VCaP (cell line): ENCODE results near the gene AMBN.

ENCODE experiments used
- H3K27ac ChIP-seq: fragments of 450-650 bp; 2 replicates; pipeline ENCODE4 v1.5.1; 2017
- TF ChIP-seq, protein P1 (sequence below): fragments of 450-650 bp; conservative IDR thresholded peaks from 2 replicates; pipeline ENCODE4 v1.5.1; 2017; ENCODE audit warnings: mild to moderate bottlenecking, moderate library complexity

Gene AMBN, protein sequence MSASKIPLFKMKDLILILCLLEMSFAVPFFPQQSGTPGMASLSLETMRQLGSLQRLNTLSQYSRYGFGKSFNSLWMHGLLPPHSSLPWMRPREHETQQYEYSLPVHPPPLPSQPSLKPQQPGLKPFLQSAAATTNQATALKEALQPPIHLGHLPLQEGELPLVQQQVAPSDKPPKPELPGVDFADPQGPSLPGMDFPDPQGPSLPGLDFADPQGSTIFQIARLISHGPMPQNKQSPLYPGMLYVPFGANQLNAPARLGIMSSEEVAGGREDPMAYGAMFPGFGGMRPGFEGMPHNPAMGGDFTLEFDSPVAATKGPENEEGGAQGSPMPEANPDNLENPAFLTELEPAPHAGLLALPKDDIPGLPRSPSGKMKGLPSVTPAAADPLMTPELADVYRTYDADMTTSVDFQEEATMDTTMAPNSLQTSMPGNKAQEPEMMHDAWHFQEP

DNA sequence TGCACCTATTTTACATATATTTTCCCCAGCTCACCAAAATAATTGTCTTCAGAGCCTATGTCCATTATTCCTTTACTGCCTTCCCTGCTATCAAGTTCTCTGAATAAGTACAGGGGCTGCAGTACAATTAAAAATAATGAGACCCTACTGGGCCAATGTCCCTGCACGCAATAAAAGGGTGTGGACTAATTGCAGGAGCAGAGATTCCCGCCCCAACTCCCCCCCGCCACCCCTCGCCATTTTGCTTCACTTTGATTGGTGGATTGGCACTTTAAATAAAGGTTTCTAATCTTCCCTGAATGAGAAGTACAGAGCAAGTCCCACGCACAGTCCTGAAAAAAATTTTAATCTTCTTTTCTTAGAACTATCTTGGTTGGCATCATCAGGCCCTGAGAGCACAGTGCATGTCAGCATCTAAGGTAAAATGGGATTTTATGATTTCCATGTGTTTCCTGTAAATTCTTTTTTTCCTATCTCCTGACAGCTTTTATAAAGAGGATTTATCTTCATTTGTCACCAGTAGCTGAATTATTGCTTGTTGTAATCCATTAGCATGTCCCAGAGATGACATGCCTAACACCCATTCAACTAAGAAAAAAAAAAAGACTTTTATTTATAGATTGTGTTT is at the start of gene AMBN:
AMBN (plus strand) TSS at position 302 of the 628 bp plus-strand sequence; CDS start at position 405, 103 bp downstream.
- TF ChIP-seq, protein P1, sequence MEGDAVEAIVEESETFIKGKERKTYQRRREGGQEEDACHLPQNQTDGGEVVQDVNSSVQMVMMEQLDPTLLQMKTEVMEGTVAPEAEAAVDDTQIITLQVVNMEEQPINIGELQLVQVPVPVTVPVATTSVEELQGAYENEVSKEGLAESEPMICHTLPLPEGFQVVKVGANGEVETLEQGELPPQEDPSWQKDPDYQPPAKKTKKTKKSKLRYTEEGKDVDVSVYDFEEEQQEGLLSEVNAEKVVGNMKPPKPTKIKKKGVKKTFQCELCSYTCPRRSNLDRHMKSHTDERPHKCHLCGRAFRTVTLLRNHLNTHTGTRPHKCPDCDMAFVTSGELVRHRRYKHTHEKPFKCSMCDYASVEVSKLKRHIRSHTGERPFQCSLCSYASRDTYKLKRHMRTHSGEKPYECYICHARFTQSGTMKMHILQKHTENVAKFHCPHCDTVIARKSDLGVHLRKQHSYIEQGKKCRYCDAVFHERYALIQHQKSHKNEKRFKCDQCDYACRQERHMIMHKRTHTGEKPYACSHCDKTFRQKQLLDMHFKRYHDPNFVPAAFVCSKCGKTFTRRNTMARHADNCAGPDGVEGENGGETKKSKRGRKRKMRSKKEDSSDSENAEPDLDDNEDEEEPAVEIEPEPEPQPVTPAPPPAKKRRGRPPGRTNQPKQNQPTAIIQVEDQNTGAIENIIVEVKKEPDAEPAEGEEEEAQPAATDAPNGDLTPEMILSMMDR, result no peak
- H3K27ac ChIP-seq, result no peak within 1 kb of the TSS

DNA sequence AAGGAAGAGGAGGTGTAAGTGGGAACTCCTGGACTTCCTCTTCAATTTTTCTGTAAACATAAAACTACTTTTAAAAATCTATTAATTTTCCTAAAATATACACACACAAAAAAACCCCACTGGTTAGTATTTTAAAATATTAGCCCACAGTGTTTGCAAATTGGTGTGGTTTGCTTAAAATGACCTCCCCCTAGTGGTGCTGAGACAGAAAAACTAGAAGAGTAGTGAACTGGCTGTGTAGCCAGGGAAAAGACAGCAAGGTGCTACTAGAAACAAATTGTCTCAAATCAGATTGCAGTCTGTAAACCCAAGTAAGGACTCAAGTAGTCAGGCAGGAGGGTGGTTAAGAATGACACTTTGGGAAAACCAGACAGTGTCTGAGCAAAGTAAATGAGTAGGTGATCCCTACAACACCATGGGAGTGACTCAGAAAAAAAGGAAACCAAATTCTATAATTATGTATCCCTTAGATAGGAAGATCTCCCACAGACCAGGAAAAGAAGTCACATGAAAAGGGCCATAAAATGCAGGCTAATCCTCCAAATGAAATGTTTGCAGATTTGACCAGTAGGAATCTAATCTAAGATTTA is 47.7 kb upstream of the AMBN start:
- peak overlapping the region; percentile 40 for H3K27ac ChIP-seq
- TF ChIP-seq, protein P1, result peak; percentile 93

- TF ChIP-seq, protein P1, result no peak
- H3K27ac ChIP-seq, result no peak overlapping the region
Observed at GRCh38 chr4:70556856-70557255, 35.2 kb upstream of the AMBN start.

DNA sequence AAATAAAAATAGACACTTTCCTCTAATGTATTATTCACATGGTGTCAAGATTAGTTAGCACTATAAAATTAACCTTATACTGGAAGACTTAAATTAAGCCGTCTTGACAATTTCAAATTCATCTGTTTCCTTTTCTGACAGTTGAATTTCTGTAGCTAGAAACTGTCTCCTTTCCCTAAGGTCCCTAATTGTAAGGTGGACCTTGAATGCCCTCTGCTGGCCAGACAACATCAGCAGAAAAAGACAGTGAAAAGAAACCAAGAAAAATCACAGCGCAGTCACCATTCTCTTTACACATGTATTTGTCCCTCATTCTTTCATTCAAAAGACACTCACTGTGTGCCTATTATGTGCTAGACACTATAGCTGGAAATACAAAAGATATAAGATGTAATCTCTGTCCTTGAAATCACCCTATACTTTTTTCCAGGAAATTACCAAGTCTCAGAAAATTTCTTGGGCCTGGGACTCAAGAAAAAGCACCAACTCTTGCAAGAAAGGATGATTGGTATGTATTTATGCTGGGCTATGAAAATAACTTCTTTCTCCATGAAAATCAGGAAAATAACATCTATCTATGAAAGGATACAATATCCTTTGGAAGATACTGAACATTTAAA is 32.7 kb upstream of the AMBN start:
- H3K27ac ChIP-seq, result no peak overlapping the region
- TF ChIP-seq, protein P1, result peak; percentile 96

DNA sequence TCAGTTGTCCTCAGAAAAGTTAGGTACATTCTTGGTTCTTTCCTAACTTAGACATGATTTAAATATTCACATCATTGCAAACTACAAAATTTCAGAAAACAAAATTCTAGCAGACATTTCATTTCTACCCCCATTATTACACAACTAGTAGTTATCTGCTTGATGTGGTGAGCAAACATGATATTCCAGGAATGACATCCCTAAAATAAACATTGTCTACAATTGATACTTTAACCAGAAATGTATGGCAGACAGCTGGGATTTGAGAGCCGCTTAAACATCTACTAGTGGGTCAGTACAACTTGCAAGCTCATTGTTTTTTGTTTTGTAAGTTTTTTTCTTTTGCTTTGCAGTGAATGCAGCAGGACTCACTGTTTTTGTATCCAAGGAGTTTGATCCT is 32.1 kb upstream of the AMBN start:
- TF ChIP-seq, protein P1, result no peak
- no peak overlapping the region for H3K27ac ChIP-seq

DNA sequence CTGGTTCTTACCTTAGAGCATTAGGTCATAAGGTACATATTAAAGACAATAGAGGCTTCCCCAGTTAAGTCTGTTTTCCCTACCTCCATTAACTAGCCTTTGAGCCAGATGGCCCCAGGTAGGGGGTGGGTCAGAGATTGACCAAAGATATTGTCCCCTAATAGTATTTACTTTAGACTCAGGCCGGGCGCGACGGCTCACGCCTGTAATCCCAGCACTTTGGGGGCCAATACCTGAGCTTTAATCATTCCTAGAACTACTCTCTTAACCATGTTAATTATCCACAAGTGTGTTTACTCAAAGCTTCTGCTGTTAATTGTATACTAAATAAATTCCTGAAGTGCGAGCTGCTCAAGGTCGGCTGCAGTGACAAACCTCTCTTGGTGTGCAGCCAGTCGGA is 28.0 kb upstream of the AMBN start:
- no peak overlapping the region for H3K27ac ChIP-seq
- TF ChIP-seq, protein P1, result no peak

DNA sequence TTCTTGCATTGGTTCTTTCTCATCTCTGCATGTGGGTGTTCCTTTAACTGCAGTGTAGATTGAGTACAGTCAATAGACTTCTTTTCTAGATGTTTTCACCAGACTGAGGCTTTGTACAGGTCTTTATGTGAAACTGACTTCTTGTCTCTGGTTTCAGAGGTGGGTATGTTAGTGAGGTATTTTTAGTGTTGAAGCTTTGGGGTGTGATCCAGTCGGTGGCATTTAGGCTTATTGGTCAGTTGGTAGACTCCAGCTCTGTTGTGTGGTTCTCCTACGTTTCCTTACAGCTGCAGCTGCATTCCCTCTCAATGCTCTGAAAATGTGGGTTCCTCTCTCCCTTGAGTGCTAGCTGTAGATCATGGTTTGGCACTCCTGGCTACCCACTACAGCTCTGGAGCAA is 21.3 kb upstream of the AMBN start:
- no peak overlapping the region for H3K27ac ChIP-seq
- TF ChIP-seq, protein P1, result no peak
